Smooth muscle cell of the coronary artery (primary cell): ENCODE data around the gene BRS3. TPM values are rescaled to one million over a fixed set of nuclear protein-coding genes. Genes with fewer than 3 reads are reported as not detected.

Experiments used
- total RNA-seq: library from RNA; depleted of rRNA; stranded (reverse); fragments of >200 nt; gene quantifications from 2 replicates; pipeline ENCODE4 v1.2.3, GENCODE V29; 2014; ENCODE audit warnings: low replicate concordance

Gene BRS3
- not detected in 2 replicates for total RNA-seq

GRCh38 chrX:136487647-136488046 lies at the start of gene BRS3:
Gene BRS3 (plus strand): TSS chrX:136487947. CDS start chrX:136488115, 168 bp downstream.

GRCh38 chrX:136497556-136498052 lies 9.9 kb downstream of the BRS3 start, which contains the start of gene HTATSF1:
Gene HTATSF1 (plus strand): TSS chrX:136497592. CDS start chrX:136497685, 93 bp downstream.

GRCh38 chrX:136531951-136532350 lies 44.2 kb downstream of the BRS3 start, which contains the start of gene VGLL1:
Gene VGLL1 (plus strand): TSS chrX:136532215. CDS start chrX:136536021, 3,806 bp downstream.

Other genes starting within 250 kb of the BRS3 start
- 10.9 and 15.9 TPM in 2 replicates for gene MAP7D3, start 236.5 kb upstream of the BRS3 start, total RNA-seq
- not detected in 2 replicates for gene ADGRG4, start 187.0 kb upstream of the BRS3 start, total RNA-seq
- 26.8 and 30.1 TPM in 2 replicates for gene HTATSF1, start 9.6 kb downstream of the BRS3 start, total RNA-seq
- gene VGLL1, start 44.3 kb downstream of the BRS3 start, total RNA-seq, result not detected in 2 replicates
- gene CD40LG, start 160.2 kb downstream of the BRS3 start, total RNA-seq, result not detected in 2 replicates